Measurements from ENCODE around the gene ULK3.

DNA sequence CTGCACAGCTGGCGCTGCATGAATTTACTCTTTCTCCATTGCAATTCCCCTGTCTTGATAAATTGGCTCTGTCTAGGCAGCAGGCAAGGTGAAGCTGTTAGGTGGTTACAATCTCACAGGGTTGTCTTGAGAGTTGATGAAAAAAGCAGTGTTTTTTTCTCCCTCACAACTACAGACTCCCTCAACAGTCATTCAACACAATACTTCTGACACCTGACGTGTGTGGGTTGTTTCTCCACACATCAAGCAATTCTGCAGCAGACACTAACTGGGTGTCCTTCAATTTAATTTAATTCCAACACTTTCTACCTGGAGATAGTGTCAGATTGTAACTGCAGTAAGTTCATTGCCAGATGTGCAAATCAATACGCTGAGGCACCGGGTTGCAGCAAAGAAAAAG, 35.3 kb upstream of the ULK3 start:
- no peak for TF ChIP-seq POLR2A (IDR thresholded peaks at IDR 0.05)
- TF ChIP-seq, protein P1, sequence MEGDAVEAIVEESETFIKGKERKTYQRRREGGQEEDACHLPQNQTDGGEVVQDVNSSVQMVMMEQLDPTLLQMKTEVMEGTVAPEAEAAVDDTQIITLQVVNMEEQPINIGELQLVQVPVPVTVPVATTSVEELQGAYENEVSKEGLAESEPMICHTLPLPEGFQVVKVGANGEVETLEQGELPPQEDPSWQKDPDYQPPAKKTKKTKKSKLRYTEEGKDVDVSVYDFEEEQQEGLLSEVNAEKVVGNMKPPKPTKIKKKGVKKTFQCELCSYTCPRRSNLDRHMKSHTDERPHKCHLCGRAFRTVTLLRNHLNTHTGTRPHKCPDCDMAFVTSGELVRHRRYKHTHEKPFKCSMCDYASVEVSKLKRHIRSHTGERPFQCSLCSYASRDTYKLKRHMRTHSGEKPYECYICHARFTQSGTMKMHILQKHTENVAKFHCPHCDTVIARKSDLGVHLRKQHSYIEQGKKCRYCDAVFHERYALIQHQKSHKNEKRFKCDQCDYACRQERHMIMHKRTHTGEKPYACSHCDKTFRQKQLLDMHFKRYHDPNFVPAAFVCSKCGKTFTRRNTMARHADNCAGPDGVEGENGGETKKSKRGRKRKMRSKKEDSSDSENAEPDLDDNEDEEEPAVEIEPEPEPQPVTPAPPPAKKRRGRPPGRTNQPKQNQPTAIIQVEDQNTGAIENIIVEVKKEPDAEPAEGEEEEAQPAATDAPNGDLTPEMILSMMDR (IDR thresholded peaks at IDR 0.05): no peak
- no peak for TF ChIP-seq EP300 (IDR thresholded peaks at IDR 0.05)
- TF ChIP-seq POLR2AphosphoS5 (IDR thresholded peaks at IDR 0.05): no peak
